Ectodermal cell (in vitro differentiated cells): ENCODE measurements around the gene SPRR2F.
A peak's percentile ranks its signal among the peaks of the same experiment; 100 is the strongest.
"Not testable (repeated sequence)": the region's sequence is repeated elsewhere in the genome, so short reads cannot be mapped to it uniquely, and the experiment has no call there.

Experiments used
- H3K27ac ChIP-seq: 2 replicates; pipeline ENCODE4 v1.7.0; 2013; ENCODE audit warnings: mild to moderate bottlenecking, low read depth, low read length; ENCODE audit not compliant: insufficient read depth, poor library complexity, severe bottlenecking
- H3K27me3 ChIP-seq: 2 replicates; pipeline ENCODE4 v1.7.0; 2013; ENCODE audit warnings: mild to moderate bottlenecking, low read length; ENCODE audit not compliant: insufficient read depth, control insufficient read depth, poor library complexity, severe bottlenecking
- H3K36me3 ChIP-seq: one replicate; pipeline ENCODE4 v1.7.0; 2013; ENCODE audit warnings: low read length; ENCODE audit not compliant: control insufficient read depth, insufficient read depth
- H3K4me1 ChIP-seq: one replicate; pipeline ENCODE4 v1.7.0; 2013; ENCODE audit warnings: low read length; ENCODE audit not compliant: control insufficient read depth, insufficient read depth
- H3K4me3 ChIP-seq: 2 replicates; pipeline ENCODE4 v1.7.0; 2013; ENCODE audit warnings: low read depth, low read length, control low read depth; ENCODE audit not compliant: insufficient read depth
- H3K9me3 ChIP-seq: 2 replicates; pipeline ENCODE4 v1.7.0; 2013; ENCODE audit warnings: mild to moderate bottlenecking, low read length, moderate library complexity; ENCODE audit not compliant: control insufficient read depth
- WGBS, 2 experiments: methylation state at CpG; one replicate each; pipeline ENCODE4 v1.1.7; 2013; ENCODE audit warnings: missing lambda C conversion rate in 2 of 2; 5-methylcytosine and 5-hydroxymethylcytosine counted together

Gene SPRR2F

GRCh38 chr1:153123793-153124192, 10.5 kb upstream of the SPRR2F start:
- not testable (repeated sequence) for H3K27me3 ChIP-seq, H3K36me3 ChIP-seq
- 58 to 62% methylated on average over 8 of the region's 8 CpGs for WGBS, 2 experiments

GRCh38 chr1:153122831-153123421, 9.6 kb upstream of the SPRR2F start:
- H3K4me3 ChIP-seq: no peak overlapping the region
- peak overlapping the region; percentile 72 for H3K27ac ChIP-seq
- no peaks in the 10 kb centered on the region for H3K27me3 ChIP-seq
- 33 to 35% methylated on average over 3 of the region's 3 CpGs for WGBS, 2 experiments
- no peaks in the 10 kb centered on the region for H3K36me3 ChIP-seq
- peaks cover 3% of the 10 kb centered on the region for H3K4me1 ChIP-seq
- no peaks in the 10 kb centered on the region for H3K9me3 ChIP-seq

More at GRCh38 chr1:153123793-153124192, 10.5 kb upstream of the SPRR2F start:
- not testable (repeated sequence) for H3K9me3 ChIP-seq, H3K4me3 ChIP-seq, H3K4me1 ChIP-seq, H3K27ac ChIP-seq

- H3K27ac ChIP-seq: no peak overlapping the region
- peaks cover 3% of the 10 kb centered on the region for H3K4me1 ChIP-seq
- no peaks in the 10 kb centered on the region for H3K27me3 ChIP-seq
- no peak overlapping the region for H3K4me3 ChIP-seq
- no peaks in the 10 kb centered on the region for H3K36me3 ChIP-seq
- H3K9me3 ChIP-seq: no peaks in the 10 kb centered on the region
These were observed 7.6 kb upstream of the SPRR2F start for GRCh38 chr1:153120945-153121344.

- no peaks in the 10 kb centered on the region for H3K36me3 ChIP-seq
- H3K9me3 ChIP-seq: no peaks in the 10 kb centered on the region
- H3K4me1 ChIP-seq: peaks cover 3% of the 10 kb centered on the region
- H3K4me3 ChIP-seq: no peak overlapping the region
- WGBS, 2 experiments: 91 to 94% methylated on average over 3 of the region's 3 CpGs
- no peak overlapping the region for H3K27ac ChIP-seq
- no peaks in the 10 kb centered on the region for H3K27me3 ChIP-seq
These were observed 6.2 kb upstream of the SPRR2F start for GRCh38 chr1:153119491-153119971.

- H3K9me3 ChIP-seq, H3K27ac ChIP-seq: not testable (repeated sequence)
These were observed 1.9 kb upstream of the SPRR2F start for GRCh38 chr1:153115264-153115663.

GRCh38 chr1:153112454-153112853, 862 bp downstream of the SPRR2F start:
- WGBS, 2 experiments: 88 to 90% methylated on average over 5 of the region's 5 CpGs
- not testable (repeated sequence) for H3K4me1 ChIP-seq, H3K27me3 ChIP-seq, H3K4me3 ChIP-seq, H3K9me3 ChIP-seq, H3K36me3 ChIP-seq, H3K27ac ChIP-seq

More at GRCh38 chr1:153115264-153115663, 1.9 kb upstream of the SPRR2F start:
- not testable (repeated sequence) for H3K27me3 ChIP-seq, H3K4me3 ChIP-seq, H3K4me1 ChIP-seq, H3K36me3 ChIP-seq

GRCh38 chr1:153100245-153100644, 13.1 kb downstream of the SPRR2F start:
- Histone ChIP-seq H3K36me3 (no peaks in the 10 kb centered on the region), H3K4me3 (no peak overlapping the region), H3K27ac (no peak overlapping the region), H3K27me3 (no peaks in the 10 kb centered on the region), H3K4me1 (no peaks in the 10 kb centered on the region), H3K9me3 (no peaks in the 10 kb centered on the region)
- 90 to 94% methylated on average over 3 of the region's 5 CpGs for WGBS, 2 experiments

- 92 to 94% methylated on average over 9 of the region's 9 CpGs for WGBS, 2 experiments
- Histone ChIP-seq H3K4me1 (no peaks in the 10 kb centered on the region), H3K27ac (no peak overlapping the region), H3K9me3 (no peaks in the 10 kb centered on the region), H3K36me3 (no peaks in the 10 kb centered on the region), H3K4me3 (no peak overlapping the region), H3K27me3 (no peaks in the 10 kb centered on the region)
These were observed 13.8 kb downstream of the SPRR2F start for GRCh38 chr1:153099461-153100045.

GRCh38 chr1:153095764-153096163, 17.6 kb downstream of the SPRR2F start:
- Histone ChIP-seq H3K27ac (no peak overlapping the region), H3K4me1 (no peaks in the 10 kb centered on the region), H3K4me3 (no peak overlapping the region), H3K27me3 (no peaks in the 10 kb centered on the region), H3K36me3 (no peaks in the 10 kb centered on the region), H3K9me3 (no peaks in the 10 kb centered on the region)

GRCh38 chr1:153094426-153094825, 18.9 kb downstream of the SPRR2F start, which contains the start of gene SPRR2E:
SPRR2E (minus strand) TSS chr1:153094526; CDS start chr1:153093751, 775 bp downstream.
- Histone ChIP-seq H3K4me1 (no peaks in the 10 kb centered on the region), H3K36me3 (no peaks in the 10 kb centered on the region), H3K4me3 (no peak within 1 kb of the TSS), H3K27me3 (no peaks in the 10 kb centered on the region), H3K27ac (no peak within 1 kb of the TSS), H3K9me3 (no peaks in the 10 kb centered on the region)
